ENCODE measurements around the gene FBXO42. TPM values are rescaled to one million over a fixed set of nuclear protein-coding genes. Genes with fewer than 3 reads are reported as not detected.

FBXO42 gene
- total RNA-seq, 1 experiment from 2014 or later, result 11.3 TPM

- peaks cover 1% of the 10 kb centered on the region; the same call in 1 of the 2 replicates for H3K36me3 ChIP-seq (ENCODE audit: control insufficient read depth, insufficient read depth, low read length)
- CTCF ChIA-PET, result no interaction called here
- no peaks in the 10 kb centered on the region for H3K4me1 ChIP-seq
- Mint-ChIP-seq H3K27ac (ENCODE audit: unreplicated experiment) (no peak overlapping the region), H3K4me3 (ENCODE audit: unreplicated experiment) (no peak overlapping the region), H3K4me1 (ENCODE audit: low read depth, unreplicated experiment) (peaks cover 7% of the 10 kb centered on the region), H3K36me3 (ENCODE audit: insufficient read depth, unreplicated experiment) (peaks cover 23% of the 10 kb centered on the region), H3K9me3 (ENCODE audit: unreplicated experiment) (no peaks in the 10 kb centered on the region), H3K27me3 (ENCODE audit: insufficient read depth, unreplicated experiment) (no peaks in the 10 kb centered on the region)
- BruUV-seq (replicated peaks), result no TSS peak
- intact Hi-C loops (cut with micrococcal nuclease; ENCODE audit: unreplicated experiment), result no loop called here
- TF ChIP-seq CTCF (IDR thresholded peaks at IDR 0.05; ENCODE audit: insufficient read depth in 1 of 2, low read depth in 1 of 2, low read length in 1 of 2, severe bottlenecking in 1 of 2, unreplicated experiment in 1 of 2), result no peak
- no peak for DNase-seq
- POLR2A ChIA-PET, result no interaction called here
- no peaks in the 10 kb centered on the region for H3K27me3 ChIP-seq (replicated peaks; ENCODE audit: control insufficient read depth, insufficient read depth, low read length)
- H3K9me3 ChIP-seq, result no peaks in the 10 kb centered on the region
- no peak overlapping the region for H3K4me3 ChIP-seq (ENCODE audit: low read depth, low read length)
Measured at GRCh38 chr1:16392740-16393569, 40.7 kb upstream of the FBXO42 start.

- no peak for TF ChIP-seq CTCF (IDR thresholded peaks at IDR 0.05; ENCODE audit: insufficient read depth in 1 of 2, low read depth in 1 of 2, low read length in 1 of 2, severe bottlenecking in 1 of 2, unreplicated experiment in 1 of 2)
- ChIA-PET POLR2A (no interaction called here), CTCF (no interaction called here)
- Histone ChIP-seq H3K4me1 (no peaks in the 10 kb centered on the region), H3K36me3 (ENCODE audit: control insufficient read depth, insufficient read depth, low read length) (no peaks in the 10 kb centered on the region; the same call in 1 of the 2 replicates), H3K27me3 (replicated peaks; ENCODE audit: control insufficient read depth, insufficient read depth, low read length) (no peaks in the 10 kb centered on the region), H3K4me3 (ENCODE audit: low read depth, low read length) (no peak overlapping the region), H3K9me3 (no peaks in the 10 kb centered on the region)
- Mint-ChIP-seq H3K4me3 (ENCODE audit: unreplicated experiment) (no peak overlapping the region), H3K27me3 (ENCODE audit: insufficient read depth, unreplicated experiment) (no peaks in the 10 kb centered on the region), H3K4me1 (ENCODE audit: low read depth, unreplicated experiment) (peaks cover 7% of the 10 kb centered on the region), H3K27ac (ENCODE audit: unreplicated experiment) (no peak overlapping the region), H3K9me3 (ENCODE audit: unreplicated experiment) (no peaks in the 10 kb centered on the region), H3K36me3 (ENCODE audit: insufficient read depth, unreplicated experiment) (peaks cover 19% of the 10 kb centered on the region)
- no TSS peak for BruUV-seq (replicated peaks)
- no peak for DNase-seq
- intact Hi-C loops (cut with micrococcal nuclease; ENCODE audit: unreplicated experiment), result no loop called here
Measured at GRCh38 chr1:16391411-16391810, 39.1 kb upstream of the FBXO42 start.

- BruUV-seq (replicated peaks), result no TSS peak
- H3K4me1 ChIP-seq, result no peaks in the 10 kb centered on the region
- no peak overlapping the region for H3K27ac Mint-ChIP-seq (ENCODE audit: unreplicated experiment)
- H3K36me3 Mint-ChIP-seq (ENCODE audit: insufficient read depth, unreplicated experiment), result peaks cover 13% of the 10 kb centered on the region
- ChIA-PET POLR2A (no interaction called here), CTCF (no interaction called here)
- TF ChIP-seq CTCF (IDR thresholded peaks at IDR 0.05; ENCODE audit: insufficient read depth in 1 of 2, low read depth in 1 of 2, low read length in 1 of 2, severe bottlenecking in 1 of 2, unreplicated experiment in 1 of 2), result no peak
- H3K27me3 ChIP-seq (replicated peaks; ENCODE audit: control insufficient read depth, insufficient read depth, low read length), result no peaks in the 10 kb centered on the region
- no peak overlapping the region for H3K4me3 Mint-ChIP-seq (ENCODE audit: unreplicated experiment)
- H3K9me3 ChIP-seq, result no peaks in the 10 kb centered on the region
- no peak for DNase-seq
- peaks cover 7% of the 10 kb centered on the region for H3K4me1 Mint-ChIP-seq (ENCODE audit: low read depth, unreplicated experiment)
- H3K27me3 Mint-ChIP-seq (ENCODE audit: insufficient read depth, unreplicated experiment), result no peaks in the 10 kb centered on the region
- H3K4me3 ChIP-seq (ENCODE audit: low read depth, low read length), result no peak overlapping the region
- no peaks in the 10 kb centered on the region; the same call in 1 of the 2 replicates for H3K36me3 ChIP-seq (ENCODE audit: control insufficient read depth, insufficient read depth, low read length)
- intact Hi-C loops (cut with micrococcal nuclease; ENCODE audit: unreplicated experiment), result no loop called here
- no peaks in the 10 kb centered on the region for H3K9me3 Mint-ChIP-seq (ENCODE audit: unreplicated experiment)
Measured at GRCh38 chr1:16387201-16388188, 35.2 kb upstream of the FBXO42 start.

All from Caco-2 (cell line).